ENCODE results near the gene TFEB.

GRCh38 chr6:41763470-41763869 is 28.1 kb upstream of the TFEB start:
- TF ChIP-seq, protein P1, sequence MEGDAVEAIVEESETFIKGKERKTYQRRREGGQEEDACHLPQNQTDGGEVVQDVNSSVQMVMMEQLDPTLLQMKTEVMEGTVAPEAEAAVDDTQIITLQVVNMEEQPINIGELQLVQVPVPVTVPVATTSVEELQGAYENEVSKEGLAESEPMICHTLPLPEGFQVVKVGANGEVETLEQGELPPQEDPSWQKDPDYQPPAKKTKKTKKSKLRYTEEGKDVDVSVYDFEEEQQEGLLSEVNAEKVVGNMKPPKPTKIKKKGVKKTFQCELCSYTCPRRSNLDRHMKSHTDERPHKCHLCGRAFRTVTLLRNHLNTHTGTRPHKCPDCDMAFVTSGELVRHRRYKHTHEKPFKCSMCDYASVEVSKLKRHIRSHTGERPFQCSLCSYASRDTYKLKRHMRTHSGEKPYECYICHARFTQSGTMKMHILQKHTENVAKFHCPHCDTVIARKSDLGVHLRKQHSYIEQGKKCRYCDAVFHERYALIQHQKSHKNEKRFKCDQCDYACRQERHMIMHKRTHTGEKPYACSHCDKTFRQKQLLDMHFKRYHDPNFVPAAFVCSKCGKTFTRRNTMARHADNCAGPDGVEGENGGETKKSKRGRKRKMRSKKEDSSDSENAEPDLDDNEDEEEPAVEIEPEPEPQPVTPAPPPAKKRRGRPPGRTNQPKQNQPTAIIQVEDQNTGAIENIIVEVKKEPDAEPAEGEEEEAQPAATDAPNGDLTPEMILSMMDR (IDR thresholded peaks at IDR 0.05), result no peak
- TF ChIP-seq POLR2A (IDR thresholded peaks at IDR 0.05) (no peak), POLR2AphosphoS5 (IDR thresholded peaks at IDR 0.05) (no peak), EP300 (IDR thresholded peaks at IDR 0.05) (no peak)
